ENCODE results near the gene SH3D19.

SH3D19 gene

GRCh38 chr4:151192556-151193235 lies 132.7 kb downstream of the SH3D19 start:
- DNase-seq = no peak

DNA sequence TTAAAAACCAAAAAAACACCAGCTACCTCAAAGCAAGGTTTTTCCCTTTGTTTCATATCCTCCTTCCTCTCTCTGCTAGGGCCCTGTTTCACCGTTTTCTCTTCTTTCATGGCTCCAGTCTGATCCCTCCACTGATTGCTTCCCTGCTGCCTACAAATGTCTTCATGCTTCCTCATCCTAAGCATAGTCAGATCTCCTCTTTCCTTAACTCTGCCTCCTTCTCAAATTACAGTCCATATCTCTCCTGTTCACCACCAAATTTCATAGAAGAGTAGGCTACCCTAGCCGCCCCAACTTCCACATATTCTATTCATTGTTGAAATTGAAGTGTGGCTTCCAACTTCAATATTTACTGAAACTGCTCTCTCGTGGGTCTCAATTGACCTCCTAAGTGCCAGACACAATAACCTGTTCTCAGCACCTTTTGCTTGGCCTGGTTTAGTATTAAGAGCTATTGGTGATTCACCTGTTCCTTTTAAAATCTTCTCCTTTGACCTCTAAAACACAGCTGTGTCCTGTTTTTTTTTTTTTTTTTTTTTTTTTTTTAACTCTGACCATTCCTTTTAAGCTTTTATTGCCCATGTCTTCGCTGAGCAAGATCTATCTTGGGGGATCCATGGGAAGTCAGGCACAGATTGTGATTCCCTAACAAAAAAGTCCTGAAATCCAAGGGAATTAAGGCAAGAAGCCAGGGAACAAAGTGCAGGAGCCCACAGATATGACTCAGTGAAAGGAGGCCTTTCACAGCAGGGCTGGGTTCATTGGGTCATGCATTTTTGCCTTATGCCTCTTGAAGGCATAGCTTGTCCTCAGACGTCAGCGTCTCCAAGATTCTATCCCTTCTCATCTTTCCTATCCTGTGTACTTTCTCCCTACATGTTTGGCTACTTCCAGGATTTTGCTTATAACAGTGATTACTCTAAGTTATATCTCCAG lies 140.6 kb downstream of the SH3D19 start:
- DNase-seq = peak in 1 of 2 experiments; percentile 1

- no peak for DNase-seq
Measured at GRCh38 chr4:151182455-151182996, 142.9 kb downstream of the SH3D19 start.

DNA sequence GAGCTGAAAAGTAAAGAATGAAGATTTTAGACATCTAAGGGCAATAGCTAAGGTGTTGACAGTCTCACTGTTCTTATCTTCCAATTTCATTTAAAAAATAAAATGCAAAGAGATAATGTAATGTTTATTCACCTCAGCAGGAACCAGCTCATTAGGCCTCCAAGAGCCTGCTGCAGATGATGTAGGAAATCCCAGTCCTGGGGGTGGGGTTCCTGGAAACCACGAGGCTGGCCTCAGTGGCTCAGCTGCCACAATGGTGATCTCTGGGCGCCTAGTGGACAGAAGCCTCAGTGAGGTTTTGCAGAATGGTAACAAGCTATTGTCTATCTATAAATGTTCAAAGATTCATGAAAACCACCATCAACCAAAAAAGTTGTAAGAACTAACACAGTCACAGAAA lies 148.7 kb downstream of the SH3D19 start:
- DNase-seq = no peak

DNA sequence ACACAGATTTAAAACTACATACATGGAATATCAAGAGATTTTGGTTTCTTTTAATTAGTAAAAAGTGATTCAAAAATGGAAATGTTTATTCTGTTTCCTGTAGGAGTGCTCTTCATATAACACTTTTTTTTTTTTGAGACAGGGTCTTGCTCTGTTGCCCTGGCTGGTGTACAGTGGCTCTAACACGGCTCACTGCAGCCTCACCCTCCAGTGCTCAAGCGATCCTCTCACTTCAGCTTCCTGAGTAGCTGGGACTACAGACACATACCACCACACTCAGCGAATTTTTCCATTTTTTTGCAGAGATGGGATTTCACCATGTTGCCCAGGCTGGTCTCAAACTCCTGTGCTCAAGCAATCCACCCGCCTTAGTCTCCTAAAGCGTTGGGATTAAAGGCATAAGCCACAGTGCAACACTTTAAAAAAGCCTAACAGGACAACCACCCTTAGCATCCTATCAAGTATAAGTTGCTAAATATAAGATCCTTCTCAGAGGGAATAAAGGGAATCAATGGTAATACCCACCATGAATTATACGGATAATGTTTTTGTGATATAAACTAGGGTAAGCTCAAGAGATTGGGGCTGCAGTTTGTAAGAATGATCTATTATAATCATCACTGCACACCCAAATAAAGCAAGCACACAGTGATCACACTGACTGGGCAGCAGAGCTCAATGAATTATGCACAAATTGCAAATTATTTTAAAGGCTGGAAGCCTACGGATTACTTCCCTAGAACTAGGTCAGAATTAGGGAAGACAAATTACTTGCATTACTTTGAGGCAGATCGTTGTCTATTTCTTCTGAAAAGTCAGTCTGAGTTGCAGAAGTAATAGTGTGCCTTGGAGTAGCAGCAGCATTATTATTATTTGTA lies 149.4 kb downstream of the SH3D19 start:
- no peak for DNase-seq

DNA sequence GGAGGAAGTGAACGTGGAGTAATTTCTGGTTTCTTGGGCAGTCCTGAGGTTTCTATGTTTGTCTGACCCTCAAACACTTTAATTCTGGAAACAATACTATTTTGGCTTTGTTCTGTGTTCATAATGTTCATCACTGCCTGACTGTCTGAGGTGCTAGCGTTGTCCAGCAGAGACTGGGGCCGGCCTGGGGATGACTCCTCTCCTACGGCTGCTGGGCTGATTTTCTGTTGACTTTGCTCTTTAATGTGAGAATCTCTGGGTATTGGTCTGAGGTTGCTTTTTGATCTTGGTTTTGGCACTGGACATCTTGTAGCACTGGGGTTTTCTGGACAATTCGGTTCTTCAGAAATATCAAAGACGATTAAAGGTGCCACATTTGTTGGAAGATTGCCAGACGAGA lies 150.2 kb downstream of the SH3D19 start:
- DNase-seq = no peak

GRCh38 chr4:151174784-151175183 lies 150.6 kb downstream of the SH3D19 start:
- no peak for DNase-seq

- no peak for DNase-seq
Measured at GRCh38 chr4:151173871-151174270, 151.5 kb downstream of the SH3D19 start.

GRCh38 chr4:151169900-151170299 lies 155.5 kb downstream of the SH3D19 start:
- no peak for DNase-seq

GRCh38 chr4:151169223-151169622 lies 156.2 kb downstream of the SH3D19 start:
- no peak for DNase-seq

- DNase-seq = no peak
Measured at GRCh38 chr4:151167561-151167960, 157.8 kb downstream of the SH3D19 start.

GRCh38 chr4:151166636-151167035 lies 158.8 kb downstream of the SH3D19 start:
- DNase-seq = no peak

- DNase-seq = no peak
Measured at GRCh38 chr4:151165205-151166000, 160.0 kb downstream of the SH3D19 start.

DNA sequence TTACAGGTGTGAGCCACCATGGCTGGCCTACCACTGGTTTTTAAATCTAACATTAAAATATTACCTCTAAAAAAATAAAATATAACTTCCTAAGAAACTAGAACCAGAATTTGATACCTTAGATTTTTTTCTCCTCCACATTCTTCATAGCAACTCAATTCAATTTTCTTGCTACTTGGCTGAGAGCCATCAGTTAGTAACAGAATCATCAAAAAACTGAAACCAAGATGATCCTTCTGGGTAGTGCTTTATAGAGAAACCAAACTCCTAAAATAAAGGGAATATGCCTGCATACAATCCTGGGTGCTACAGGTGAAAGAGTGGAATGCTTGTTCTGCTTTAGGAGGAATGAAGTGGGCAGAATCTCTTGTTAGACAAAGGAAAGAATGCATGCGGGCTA lies 161.6 kb downstream of the SH3D19 start:
- no peak for DNase-seq

DNA sequence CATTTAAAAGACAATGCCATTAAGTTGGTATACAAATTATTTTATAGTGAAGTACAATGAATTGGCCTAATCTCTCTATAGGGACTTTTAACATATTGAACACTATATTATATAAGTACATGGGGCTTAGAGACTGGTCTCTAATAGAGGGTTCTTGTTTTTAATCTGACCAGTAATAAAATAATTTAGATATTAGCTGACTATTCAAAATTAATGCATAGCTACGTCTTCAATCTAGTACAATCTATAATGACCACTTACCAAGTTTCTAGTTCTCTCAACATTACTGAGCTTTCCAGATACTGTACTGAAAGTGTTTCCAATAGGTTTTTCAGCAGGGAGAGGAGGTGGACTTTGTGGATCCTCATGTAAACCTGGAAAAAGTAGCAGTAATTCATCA lies 166.4 kb downstream of the SH3D19 start:
- DNase-seq = no peak

- DNase-seq = no peak
Measured at GRCh38 chr4:151157543-151157942, 167.9 kb downstream of the SH3D19 start.

- DNase-seq = peak in 1 of 2 experiments; percentile 15
Measured at GRCh38 chr4:151153585-151153984, 171.8 kb downstream of the SH3D19 start.

DNA sequence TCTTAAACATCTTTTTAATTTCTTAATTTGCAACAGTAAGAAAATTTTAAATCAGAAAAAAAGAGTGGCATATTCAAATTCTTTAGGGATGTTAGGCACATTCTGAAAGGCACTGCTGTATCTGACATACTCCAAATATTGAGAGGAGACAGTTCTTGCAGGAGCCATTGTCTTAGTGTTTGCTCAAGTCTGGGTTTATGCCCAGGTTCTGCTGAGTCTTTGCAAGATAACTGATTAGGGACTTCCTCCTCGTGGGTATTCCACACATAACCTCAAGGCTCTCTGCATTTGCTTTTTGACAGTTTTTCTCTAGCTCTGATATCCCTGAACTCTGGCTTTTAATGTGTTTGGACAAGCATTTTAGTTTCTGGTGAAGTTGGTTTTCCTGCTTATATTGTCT lies 173.4 kb downstream of the SH3D19 start:
- DNase-seq = peak; percentile 25 to 30

- DNase-seq = no peak
Measured at GRCh38 chr4:151150821-151151580, 174.4 kb downstream of the SH3D19 start.

- no peak for DNase-seq
Measured at GRCh38 chr4:151148261-151148660, 177.1 kb downstream of the SH3D19 start.

DNA sequence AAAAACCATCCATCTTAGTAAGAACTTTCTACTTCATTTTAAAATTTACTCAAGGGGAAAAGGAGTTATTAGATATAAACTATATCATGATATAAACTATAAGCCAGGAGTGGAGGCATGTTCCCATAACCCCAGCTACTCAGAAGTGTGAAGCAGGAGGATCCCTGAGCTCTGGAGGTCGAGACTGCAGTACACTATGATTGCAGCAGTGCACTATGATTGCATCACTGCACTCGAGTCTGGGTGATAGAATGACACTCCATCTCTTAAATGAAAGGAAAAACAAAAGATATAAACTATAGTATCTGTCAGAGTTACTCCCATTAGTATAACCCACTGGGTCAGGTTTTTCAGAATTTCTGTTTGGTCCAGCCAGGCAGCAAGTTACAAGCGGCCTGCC lies 178.4 kb downstream of the SH3D19 start:
- DNase-seq = no peak
